Measurements from ENCODE around the gene SH2B3.
"Not testable (repeated sequence)": the region's sequence is repeated elsewhere in the genome, so short reads cannot be mapped to it uniquely, and the experiment has no call there.

The SH2B3 gene

DNA sequence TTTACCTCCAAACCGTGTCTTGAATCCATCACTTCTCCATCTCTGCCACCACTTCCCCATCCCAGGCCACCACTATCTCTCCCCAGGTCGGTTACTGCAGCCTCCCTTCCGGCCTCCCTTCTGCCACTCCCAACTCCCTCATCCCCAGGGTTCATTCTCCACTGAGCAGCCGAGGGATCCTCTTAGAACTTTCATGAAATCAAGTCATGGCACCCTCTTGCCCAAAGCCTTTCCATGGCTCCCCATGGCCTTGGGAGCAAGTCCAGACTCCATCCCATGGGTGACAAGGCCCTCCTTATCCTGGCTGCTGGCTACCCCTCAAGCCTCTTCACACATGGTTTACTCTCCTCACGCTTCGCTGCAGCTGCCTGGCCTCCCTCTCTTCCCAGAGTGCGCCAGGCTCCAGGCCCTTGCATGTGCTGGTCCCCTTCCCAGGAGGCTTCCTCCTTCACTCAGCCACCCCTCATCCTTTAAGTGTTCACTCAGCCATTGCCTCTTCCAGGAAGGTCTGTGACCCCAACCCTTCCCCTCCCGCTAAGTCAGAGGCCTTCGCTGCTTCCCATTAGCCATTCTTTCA, 17.9 kb upstream of the SH2B3 start:
- no peak for DNase-seq

DNA sequence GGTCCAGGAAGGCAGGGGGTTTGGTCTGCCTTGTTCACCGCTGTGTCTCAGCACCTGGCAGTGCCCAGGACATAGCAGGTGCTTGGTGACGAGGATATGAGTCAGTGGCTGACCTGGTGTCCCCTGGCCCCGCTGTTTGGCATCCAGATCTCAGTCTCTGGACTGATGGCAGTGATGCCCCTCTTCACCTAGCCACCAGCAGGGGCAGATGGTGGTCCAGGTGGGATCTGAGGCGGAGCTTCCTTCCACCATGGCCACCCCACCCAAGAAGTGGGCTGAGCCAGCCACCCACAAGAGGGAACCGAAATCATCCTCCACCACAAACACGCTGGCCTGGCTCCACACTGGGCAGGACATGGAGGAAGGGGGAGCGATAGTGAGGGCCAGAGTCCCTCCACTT, 16.1 kb upstream of the SH2B3 start:
- DNase-seq = no peak

DNA sequence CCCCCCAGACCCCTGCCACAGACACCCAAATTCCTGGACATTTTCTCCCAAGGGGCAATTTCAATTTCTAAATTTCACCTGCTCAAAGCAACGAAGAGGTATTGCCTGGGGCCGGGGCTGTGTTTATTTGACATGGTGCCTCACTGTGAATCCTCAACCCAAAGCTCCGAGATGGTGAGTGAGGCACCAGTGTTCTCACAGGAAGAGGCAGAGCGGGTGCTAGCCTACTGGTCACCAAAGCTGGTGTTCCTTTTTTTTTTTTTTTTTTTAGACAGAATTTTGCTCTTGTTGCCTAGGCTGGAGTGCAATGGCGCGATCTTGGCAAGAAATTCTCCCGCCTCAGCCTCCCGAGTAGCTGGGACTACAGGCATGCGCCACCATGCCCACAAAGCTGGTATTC, 14.8 kb upstream of the SH2B3 start:
- DNase-seq = no peak

DNA sequence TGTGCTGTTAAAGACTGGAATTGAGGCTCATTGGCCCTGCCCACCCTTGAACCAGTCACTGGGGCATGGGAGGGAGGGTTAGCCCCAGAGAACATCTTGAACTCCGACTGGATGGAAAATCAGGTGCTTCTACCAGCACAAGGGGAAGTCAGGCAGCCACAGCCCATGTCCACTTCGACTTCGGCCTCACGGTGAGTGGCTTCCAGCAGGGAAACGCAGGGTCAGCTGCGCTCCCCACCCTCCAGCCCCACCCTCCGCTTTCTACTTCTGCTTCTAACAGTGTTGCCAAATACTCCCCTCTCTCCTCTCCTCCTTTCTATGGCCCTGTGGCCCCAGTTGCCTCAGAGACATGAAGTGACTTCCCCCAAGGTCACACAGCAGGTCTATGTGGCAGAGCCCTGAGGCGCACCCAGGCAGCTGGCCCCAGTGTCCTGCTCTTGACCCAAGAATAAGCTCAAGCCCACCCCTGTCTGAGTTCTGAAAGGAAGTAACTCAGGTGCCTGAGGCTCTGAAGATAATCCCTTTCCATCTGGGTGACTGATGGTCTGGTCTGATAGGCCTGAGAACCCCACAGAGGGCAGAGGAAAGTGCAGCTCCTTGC, 11.9 kb upstream of the SH2B3 start:
- no peak for DNase-seq

- DNase-seq = no peak
Observed at GRCh38 chr12:111394480-111394879, 11.2 kb upstream of the SH2B3 start.

- DNase-seq = no peak
Observed at GRCh38 chr12:111395336-111396187, 10.2 kb upstream of the SH2B3 start.

- DNase-seq = not testable (repeated sequence)
Observed at GRCh38 chr12:111396271-111396670, 9.5 kb upstream of the SH2B3 start.

GRCh38 chr12:111396726-111397445, 8.8 kb upstream of the SH2B3 start:
- DNase-seq = peak; percentile 83

GRCh38 chr12:111398530-111398929, 7.2 kb upstream of the SH2B3 start:
- DNase-seq = no peak

DNA sequence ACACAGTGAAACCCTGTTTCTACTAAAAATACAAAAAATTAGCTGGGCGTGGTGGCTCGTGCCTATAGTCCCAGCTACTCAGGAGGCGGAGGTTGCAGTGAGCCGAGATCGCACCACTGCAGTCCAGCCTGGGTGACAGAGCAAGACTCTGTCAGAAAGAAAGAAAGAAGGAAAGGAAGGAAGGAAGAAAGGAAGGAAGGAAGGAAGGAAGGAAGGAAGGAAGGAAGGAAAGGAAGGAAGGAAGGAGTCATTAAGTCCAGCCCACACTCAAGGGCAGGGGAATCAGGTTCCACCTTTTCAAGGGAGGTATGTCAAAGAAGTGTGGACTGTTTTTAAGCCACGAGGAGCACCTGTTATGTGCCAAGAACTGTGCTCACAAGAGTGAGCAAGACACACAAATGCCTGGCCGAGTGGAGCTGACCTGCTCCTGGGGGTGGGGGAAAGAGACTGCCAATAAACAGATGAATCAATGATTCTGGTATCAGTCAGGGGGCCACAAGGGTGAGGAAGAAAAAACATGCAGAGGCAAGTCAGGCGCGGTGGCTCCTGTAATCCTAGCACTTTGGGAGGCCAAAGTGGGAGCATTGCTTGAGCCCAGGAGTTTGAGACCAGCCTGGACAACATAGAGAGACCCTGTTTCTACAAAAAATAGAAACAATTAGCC, 5.8 kb upstream of the SH2B3 start:
- not testable (repeated sequence) for DNase-seq

DNA sequence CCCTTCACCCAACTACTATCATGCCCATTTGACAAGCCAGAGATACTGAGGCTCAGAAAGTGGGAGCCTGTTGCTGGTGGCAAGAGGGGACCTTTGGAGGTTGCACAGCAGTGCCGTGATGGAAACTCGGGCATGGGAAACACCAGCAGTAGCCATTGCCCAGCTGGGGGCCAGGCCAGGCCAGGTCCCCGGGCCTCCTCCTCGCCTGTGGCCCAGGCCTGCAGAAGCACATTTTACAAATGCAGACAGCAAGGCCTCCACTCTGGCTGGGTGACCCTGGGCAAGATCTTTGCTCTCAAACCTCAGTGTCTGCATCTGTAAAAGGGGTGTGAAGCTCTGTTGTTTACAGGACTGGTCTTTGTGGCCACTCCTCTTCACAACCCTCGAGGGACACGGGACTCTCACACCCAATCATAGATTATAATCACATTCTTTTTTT, 4.5 kb upstream of the SH2B3 start:
- DNase-seq = no peak

GRCh38 chr12:111402490-111402824, 3.3 kb upstream of the SH2B3 start:
- DNase-seq = not testable (repeated sequence)

- DNase-seq = peak; percentile 86
Observed at GRCh38 chr12:111404362-111405148, 1.2 kb upstream of the SH2B3 start.

DNA sequence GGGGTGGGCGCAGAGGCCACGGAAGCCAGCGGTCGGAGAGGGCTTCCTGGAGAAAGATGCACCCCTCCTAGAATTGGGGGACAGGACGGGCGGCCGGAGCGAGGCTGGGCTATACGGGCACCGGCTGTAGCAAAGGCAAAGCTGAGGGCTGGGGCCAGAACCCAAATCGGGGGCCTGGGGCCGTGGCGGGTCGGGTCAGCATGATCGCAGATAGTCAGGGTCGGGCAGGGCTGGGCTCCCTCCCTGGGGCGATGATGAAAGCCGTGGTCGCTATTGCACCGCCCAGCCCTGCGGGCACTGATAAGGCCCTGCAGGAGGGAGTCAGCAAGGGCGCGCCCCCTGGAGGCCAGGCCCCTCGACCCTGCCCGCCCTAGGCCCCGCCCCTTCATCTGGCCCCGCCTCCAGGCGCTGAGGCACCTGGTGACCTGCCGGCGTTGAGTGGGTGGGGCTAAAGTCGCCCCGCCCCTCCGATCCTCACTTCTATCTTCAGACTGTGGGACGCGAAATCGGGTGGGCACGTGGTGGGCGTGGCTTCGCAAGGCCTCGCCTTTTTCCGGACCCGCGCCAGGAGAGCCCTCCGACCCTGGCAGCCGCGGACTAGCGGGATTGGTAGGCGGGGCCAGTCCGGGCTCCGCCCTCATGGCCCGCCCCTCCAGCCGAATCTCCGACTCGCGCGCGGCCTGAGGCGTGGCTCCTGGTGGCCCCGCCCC, 419 bp upstream of the SH2B3 start:
- DNase-seq = peak; percentile 99

- peak; percentile 51 for DNase-seq
Observed at GRCh38 chr12:111406474-111407376, 1.0 kb downstream of the SH2B3 start.

DNA sequence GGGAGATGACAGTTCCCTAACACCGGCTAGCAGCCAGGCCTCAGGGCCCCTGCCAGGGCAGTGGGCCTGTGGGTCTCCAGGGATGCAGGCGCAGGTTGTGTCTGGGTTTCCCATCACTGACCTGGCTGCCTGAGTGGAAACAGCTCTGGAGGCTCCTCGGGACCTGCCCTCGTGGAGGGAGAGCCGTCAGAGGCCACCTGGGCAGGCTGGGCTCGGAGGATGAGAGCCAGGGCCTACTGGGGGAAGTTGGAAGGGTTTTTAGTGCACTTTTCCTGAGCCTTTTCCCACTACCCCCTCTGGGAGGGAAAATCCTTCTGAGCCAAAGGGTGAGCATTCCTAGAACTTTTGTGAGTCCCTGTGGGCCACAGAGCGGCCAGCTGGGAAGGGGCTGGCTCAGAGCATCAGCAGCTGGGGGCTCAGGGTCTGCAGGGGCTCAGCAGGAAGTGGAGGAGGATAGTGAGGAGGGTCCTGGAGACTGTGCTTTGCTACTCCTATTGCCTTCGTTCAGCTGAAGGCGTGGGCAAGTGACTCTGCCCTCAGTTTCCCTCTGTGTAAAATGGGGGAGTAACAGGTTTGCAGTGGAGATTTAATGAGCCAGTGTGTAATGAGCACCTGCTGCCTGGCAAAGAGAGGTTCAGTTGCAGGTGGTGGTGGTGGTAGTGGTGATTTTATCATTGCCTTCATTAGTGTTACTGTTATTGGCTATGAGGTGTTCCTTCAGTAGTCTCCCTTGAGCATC, 1.8 kb downstream of the SH2B3 start:
- no peak for DNase-seq

- DNase-seq = no peak
Observed at GRCh38 chr12:111408116-111408440, 2.4 kb downstream of the SH2B3 start.

GRCh38 chr12:111408686-111409402, 3.1 kb downstream of the SH2B3 start:
- no peak for DNase-seq

DNA sequence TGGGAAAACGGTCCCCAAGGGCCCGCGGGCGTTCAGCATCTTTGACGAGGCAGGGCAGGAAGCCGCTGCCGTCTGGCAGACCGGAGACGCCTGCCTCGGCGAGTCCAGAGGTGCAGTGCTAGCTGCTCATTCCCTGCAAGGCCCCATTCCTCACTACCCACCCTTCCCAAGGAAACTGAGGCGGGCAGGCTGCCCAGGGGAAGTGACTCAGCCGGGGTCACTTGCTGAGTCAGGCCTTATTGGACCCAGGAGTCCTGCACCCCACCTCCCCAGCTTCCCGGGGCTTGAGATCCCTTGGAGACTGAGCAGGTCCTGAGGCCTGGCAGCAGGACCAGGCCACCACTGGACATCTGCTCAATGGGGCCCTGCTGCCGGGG, 3.7 kb downstream of the SH2B3 start:
- no peak for DNase-seq

Measured in activated T-cell treated with anti-CD3 and anti-CD28 coated beads for 4 hours (primary cell).